MM.1S (cell line): ENCODE results near the gene NR6A1.

ENCODE experiments used
- DNase-seq: peaks from one replicate; pipeline ENCODE4 v3.0.0-alpha.2; 2015
- H2AFZ ChIP-seq: fragments of 300-600 bp; sonication (generic); 2 replicates; pipeline ENCODE4 v1.6.0; 2016; ENCODE audit warnings: antibody characterized with exemption, low read length
- H3F3A ChIP-seq: fragments of 300-600 bp; sonication (generic); 2 replicates; pipeline ENCODE4 v1.6.1; 2016; ENCODE audit warnings: mild to moderate bottlenecking, antibody characterized with exemption, low read length, moderate library complexity, mixed read lengths; ENCODE audit not compliant: insufficient read depth
- H3K27ac ChIP-seq: fragments of 300-600 bp; sonication (generic); 2 replicates; pipeline ENCODE4 v1.5.1; 2016; ENCODE audit warnings: mild to moderate bottlenecking, low read length
- H3K27me3 ChIP-seq: fragments of 300-600 bp; sonication (generic); replicated peaks from 2 replicates; pipeline ENCODE4 v1.6.0; 2016; ENCODE audit warnings: low read length; ENCODE audit not compliant: insufficient read depth
- H3K36me3 ChIP-seq: fragments of 300-600 bp; sonication (generic); replicated peaks from 2 replicates; pipeline ENCODE4 v1.6.1; 2016; ENCODE audit warnings: mild to moderate bottlenecking, low read length, mixed read lengths; ENCODE audit not compliant: insufficient read depth
- H3K4me1 ChIP-seq: fragments of 300-600 bp; sonication (generic); 2 replicates; pipeline ENCODE4 v1.6.1; 2016; ENCODE audit warnings: low read length, mixed read lengths
- H3K4me2 ChIP-seq: fragments of 300-600 bp; sonication (generic); 2 replicates; pipeline ENCODE4 v1.6.0; 2016; ENCODE audit warnings: low read depth, low read length
- H3K4me3 ChIP-seq: fragments of 300-600 bp; sonication (generic); 2 replicates; pipeline ENCODE4 v1.5.1; 2016; ENCODE audit warnings: low read length, mixed read lengths
- H3K79me2 ChIP-seq: fragments of 300-600 bp; sonication (generic); 2 replicates; pipeline ENCODE4 v1.6.1; 2016; ENCODE audit warnings: mixed run types, low read length, mixed read lengths
- H3K9ac ChIP-seq: fragments of 300-600 bp; sonication (generic); 2 replicates; pipeline ENCODE4 v1.6.1; 2016; ENCODE audit warnings: low read length, mixed read lengths
- H3K9me2 ChIP-seq: fragments of 300-600 bp; sonication (generic); replicated peaks from 2 replicates; pipeline ENCODE4 v1.6.1; 2016; ENCODE audit warnings: mild to moderate bottlenecking, low read length, mixed read lengths; ENCODE audit not compliant: insufficient read depth
- H3K9me3 ChIP-seq: fragments of 300-600 bp; sonication (generic); replicated peaks from 2 replicates; pipeline ENCODE4 v1.6.1; 2016; ENCODE audit warnings: mild to moderate bottlenecking, low read length, mixed read lengths; ENCODE audit not compliant: insufficient read depth
- H4K20me1 ChIP-seq: fragments of 300-600 bp; sonication (generic); 2 replicates; pipeline ENCODE4 v1.6.1; 2016; ENCODE audit warnings: mild to moderate bottlenecking, low read length, moderate library complexity, mixed read lengths; ENCODE audit not compliant: insufficient read depth
- CTCF ChIP-seq: fragments of 300-600 bp; sonication (generic); IDR thresholded peaks from 2 replicates; pipeline ENCODE4 v1.5.1; 2016; ENCODE audit warnings: antibody characterized with exemption, low read length, mixed read lengths
- EZH2 ChIP-seq: fragments of 300-600 bp; sonication (generic); optimal IDR thresholded peaks from 2 replicates; pipeline ENCODE3; 2017; ENCODE audit warnings: low read depth, mild to moderate bottlenecking, antibody characterized with exemption, low read length, mixed read lengths
- EZH2phosphoT487 ChIP-seq: fragments of 300-600 bp; sonication (generic); IDR thresholded peaks from 2 replicates; pipeline ENCODE4 v1.6.1; 2018; ENCODE audit warnings: antibody characterized with exemption, low read length

NR6A1 gene

GRCh38 chr9:124686918-124687317 lies 84.2 kb downstream of the NR6A1 start:
- no peaks in the 10 kb centered on the region for H3K9me2 ChIP-seq
- no peak overlapping the region for H3K4me3 ChIP-seq
- H3K79me2 ChIP-seq = no peaks in the 10 kb centered on the region
- H3K27ac ChIP-seq = no peak overlapping the region
- no peaks in the 10 kb centered on the region for H3K9me3 ChIP-seq
- TF ChIP-seq EZH2 (no peak), EZH2phosphoT487 (no peak), CTCF (no peak)
- no peaks in the 10 kb centered on the region for H3K27me3 ChIP-seq
- H3K36me3 ChIP-seq = no peaks in the 10 kb centered on the region
- no peaks in the 10 kb centered on the region for H4K20me1 ChIP-seq
- no peaks in the 10 kb centered on the region for H3K4me1 ChIP-seq
- DNase-seq = no peak
- no peaks in the 10 kb centered on the region for H3F3A ChIP-seq
- H3K4me2 ChIP-seq = no peak overlapping the region
- no peak overlapping the region for H3K9ac ChIP-seq
- no peak overlapping the region for H2AFZ ChIP-seq

- no peak overlapping the region for H3K27ac ChIP-seq
- H3K9ac ChIP-seq = no peak overlapping the region
- no peak overlapping the region for H3K4me2 ChIP-seq
- no peaks in the 10 kb centered on the region for H3K79me2 ChIP-seq
- TF ChIP-seq EZH2 = no peak
- no peak for TF ChIP-seq CTCF
- TF ChIP-seq EZH2phosphoT487 = no peak
- no peaks in the 10 kb centered on the region for H3F3A ChIP-seq
- H3K9me3 ChIP-seq = no peaks in the 10 kb centered on the region
- no peaks in the 10 kb centered on the region for H3K27me3 ChIP-seq
- no peaks in the 10 kb centered on the region for H4K20me1 ChIP-seq
- H3K36me3 ChIP-seq = no peaks in the 10 kb centered on the region
- H3K4me1 ChIP-seq = no peaks in the 10 kb centered on the region
- no peak for DNase-seq
- no peak overlapping the region for H3K4me3 ChIP-seq
- no peaks in the 10 kb centered on the region for H3K9me2 ChIP-seq
- no peak overlapping the region for H2AFZ ChIP-seq
These were observed 85.9 kb downstream of the NR6A1 start for GRCh38 chr9:124685217-124685616.

- Histone ChIP-seq H3K27ac (no peak overlapping the region), H3K4me2 (no peak overlapping the region), H3K9ac (no peak overlapping the region), H3K9me2 (no peaks in the 10 kb centered on the region), H4K20me1 (no peaks in the 10 kb centered on the region), H3K79me2 (no peaks in the 10 kb centered on the region), H3F3A (no peaks in the 10 kb centered on the region), H2AFZ (no peak overlapping the region), H3K4me3 (no peak overlapping the region), H3K9me3 (no peaks in the 10 kb centered on the region), H3K36me3 (no peaks in the 10 kb centered on the region), H3K4me1 (no peaks in the 10 kb centered on the region), H3K27me3 (no peaks in the 10 kb centered on the region)
- no peak for DNase-seq
- TF ChIP-seq CTCF (no peak), EZH2 (no peak), EZH2phosphoT487 (no peak)
These were observed 86.9 kb downstream of the NR6A1 start for GRCh38 chr9:124684169-124684568.
